ENCODE measurements around the gene SIRT7.

Gene SIRT7

DNA sequence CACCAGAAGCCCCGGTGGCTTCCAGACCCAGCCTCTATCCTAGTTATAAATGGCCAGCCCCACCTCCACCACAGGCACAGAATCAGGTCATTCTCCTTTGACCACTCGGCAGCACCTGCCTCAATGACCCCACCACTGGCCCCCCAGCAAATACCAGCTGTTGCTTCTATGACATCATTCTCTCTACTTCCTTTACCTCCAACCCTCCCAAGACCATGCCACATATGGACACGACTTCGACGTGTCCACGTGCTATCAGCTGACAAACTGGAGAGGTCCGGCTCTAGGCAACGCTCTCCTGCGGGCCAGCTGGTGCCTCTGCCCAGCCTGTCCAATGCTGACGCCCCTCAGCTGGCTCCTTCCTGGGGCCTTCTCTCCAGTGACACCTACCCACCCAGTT is 32.5 kb downstream of the SIRT7 start:
- no peak for DNase-seq

DNA sequence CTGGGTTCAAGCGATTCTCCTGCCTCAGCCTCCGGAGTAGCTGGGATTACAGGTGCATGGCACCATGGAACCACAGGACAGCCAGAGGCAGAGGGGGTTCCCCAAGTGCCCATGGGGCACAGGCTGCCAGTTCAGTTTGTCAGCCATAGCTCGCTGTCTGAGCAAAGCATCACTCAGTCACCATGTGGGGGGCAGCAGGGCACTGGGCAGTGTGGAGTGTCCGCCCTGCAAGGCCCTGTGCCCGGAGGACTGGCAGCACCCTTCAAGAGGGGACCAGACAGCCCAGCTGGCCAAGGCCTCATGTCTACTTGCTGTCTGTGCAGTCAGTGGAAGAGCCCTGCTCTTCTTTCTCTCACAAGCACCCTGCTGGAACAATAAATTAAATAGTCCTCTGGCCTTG is 33.0 kb downstream of the SIRT7 start:
- DNase-seq = no peak

DNA sequence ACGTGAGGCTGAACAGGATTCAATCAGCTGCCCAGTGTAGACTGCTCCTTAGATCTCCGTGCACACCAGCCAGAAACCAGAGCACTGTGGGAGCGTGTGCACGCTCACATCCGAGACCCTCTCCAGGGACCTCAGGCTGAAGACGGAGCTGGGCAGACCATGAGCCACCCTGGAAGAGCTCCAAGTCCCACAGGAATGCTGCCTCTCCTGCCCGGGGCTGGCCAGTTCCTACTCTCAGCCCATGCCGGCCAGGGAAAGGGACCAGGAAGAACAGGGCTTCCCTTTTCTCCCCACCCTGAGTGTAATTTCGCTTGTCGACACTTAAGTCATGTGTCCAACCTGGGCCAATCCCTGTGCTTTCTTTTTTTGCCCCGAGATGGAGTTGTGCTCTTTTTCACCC is 33.5 kb downstream of the SIRT7 start:
- no peak for DNase-seq

DNA sequence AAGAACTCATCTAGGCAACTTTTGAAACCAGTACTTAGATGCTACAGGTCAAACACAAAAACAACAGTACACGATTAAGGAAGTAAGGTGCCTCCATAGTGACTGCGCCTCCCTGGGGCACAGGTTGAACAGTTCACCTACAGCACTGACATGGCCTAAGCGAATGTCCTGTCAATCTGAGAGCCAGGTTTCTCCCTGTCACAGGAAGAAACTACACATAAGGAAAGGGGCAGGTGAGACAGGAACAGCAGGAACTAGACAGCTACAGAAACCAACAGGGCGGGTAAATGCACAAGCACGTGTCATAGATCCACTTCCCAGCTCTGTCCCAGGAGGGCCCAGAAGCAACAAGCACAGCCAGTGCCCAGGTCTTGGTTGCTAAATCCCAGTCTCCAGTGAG is 38.9 kb downstream of the SIRT7 start:
- DNase-seq = no peak

DNA sequence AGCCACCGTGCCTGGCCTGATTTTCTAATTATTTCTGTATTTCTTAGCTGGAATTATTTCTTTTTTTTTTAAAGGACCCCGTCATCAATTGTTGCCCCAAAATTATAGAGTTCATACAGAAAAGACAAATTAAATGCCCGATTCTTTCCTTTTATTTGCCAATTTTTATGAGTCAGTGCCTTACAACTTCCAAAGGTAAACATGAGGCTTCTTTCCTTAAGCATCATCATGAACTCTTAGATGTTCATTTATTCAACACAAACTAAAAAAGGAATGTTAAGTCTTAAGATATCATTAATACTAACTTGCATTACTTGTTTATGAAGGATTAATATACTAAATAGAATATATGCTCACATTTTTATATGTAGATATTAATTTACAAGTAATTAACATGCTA is 39.7 kb downstream of the SIRT7 start:
- no peak for DNase-seq

DNA sequence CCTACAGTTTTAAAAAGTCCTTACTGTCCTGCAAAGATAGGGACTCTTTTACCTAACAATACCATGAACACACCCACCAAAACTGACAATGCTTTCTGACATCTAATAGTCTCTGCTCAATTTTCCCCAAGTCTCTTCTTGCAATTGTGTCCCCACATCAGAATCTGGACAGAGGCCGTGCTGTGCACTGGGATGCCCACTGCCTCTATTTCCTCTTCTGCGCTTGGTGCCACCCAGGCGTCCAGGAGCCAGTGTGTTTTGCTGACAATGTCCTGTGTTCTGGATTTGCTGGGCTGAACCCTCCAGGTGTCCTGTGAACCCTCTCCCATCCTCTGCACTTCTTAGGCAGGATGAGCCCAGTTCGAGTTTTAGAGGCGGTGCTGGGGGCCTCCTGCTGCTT is 40.4 kb downstream of the SIRT7 start:
- DNase-seq = no peak

DNA sequence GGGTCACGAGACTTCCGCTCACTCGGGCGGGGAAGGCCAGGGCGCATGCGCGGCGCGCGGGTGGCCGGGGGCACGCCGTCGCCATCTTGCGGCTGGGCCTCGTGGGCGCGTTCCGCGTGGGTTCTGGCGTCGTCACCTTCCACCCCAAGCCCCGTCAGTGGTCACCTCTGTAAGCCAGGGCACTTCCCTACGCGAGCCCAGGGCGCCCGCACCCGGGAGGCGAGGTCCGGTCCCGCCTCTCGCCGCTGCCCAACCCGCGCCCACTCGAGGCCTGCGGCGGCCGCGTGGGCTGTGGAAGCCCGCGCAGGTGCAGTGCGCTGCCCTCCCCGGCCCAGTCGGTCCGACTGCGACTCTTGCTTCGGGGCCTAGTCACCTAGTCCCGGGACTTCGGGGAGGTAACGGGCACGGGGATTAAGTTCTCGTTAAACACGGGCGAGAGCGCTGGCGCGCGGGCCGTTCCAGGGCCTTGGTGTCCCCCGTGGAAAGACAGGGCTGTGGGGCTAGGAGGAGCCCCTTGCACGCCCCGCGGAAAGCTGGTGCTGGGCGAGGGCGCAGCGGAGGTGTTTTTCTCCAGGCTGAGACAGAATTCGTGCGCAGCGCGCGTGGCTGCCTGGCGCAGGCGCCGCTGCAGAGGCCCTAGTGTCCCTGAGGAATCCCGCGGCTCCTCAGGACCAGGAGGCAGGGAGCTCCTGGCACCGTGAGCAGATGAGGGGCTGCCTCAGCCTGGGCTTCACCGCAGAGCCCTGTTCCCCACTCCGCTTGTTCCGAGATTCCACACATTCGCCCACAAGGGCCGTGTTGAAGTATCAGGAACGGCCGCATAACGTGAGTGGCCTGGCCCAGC is 46.4 kb downstream of the SIRT7 start:
- DNase-seq = peak; percentile 65

DNA sequence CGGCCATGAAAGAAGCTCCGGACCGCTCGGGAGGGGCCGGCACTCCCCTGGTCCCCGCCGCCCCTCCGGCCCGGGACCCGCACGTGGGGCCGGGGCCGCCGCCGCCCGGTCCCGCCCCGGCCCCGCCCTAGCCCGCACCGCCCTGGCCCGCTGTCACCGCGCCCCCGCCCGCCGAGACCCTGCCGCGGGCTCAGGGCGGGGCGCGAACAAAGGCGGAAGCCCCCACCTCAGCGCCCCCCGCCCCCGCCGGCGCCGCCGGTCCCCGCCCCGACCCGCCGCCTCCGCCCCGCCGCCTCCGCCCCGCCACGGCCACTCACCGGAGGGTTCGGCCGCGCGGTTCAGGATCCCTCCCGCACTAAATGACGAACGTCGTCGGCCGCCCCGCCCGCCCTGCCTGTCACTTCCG is 47.0 kb downstream of the SIRT7 start, which contains the start of gene ARHGDIA:
Gene ARHGDIA (minus strand): TSS at position 357 of the 406 bp plus-strand sequence. CDS start 1,407 bp downstream, outside the sequence.
- DNase-seq = no peak

DNA sequence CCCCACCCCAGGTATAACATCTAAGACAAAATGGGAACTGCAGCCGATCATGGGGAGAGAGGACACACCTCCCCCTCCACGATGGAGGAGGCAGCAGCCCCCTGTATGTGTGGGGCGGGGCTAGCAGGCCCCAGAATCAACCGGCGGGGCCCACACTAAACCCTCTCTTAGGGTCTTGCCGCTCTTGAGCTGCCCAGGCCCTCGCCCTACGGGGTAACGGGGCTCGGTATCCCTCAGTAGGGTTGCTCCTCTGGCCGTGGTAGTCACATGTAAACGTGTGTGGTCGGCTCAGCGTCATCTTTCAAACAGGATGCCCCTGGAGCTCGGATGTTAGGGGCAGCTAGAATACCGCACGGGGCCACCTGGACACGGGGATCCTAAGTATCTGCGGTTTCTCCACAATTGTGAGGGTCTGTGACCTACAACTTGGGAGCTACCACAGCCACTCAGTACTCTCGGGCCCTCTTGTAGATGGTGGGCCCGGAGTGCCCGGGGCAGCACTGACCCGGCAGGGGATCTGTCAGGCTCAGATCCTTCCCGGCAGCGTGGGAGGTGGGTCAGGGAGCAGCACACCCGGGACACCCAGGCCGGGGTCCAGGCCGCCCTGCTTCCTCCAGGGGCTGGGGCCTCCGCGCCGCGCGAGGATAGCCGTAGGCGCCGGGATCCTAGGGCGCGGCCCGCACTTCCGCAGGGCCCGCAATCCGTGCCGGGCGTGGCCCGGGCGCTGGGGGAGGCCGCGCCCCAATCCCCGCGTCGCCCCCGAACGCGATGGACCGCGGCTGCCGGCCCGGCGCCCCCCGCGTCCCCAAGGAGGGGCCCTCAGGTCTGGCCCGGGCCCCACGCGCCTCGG is 47.6 kb downstream of the SIRT7 start:
- no peak for DNase-seq

DNA sequence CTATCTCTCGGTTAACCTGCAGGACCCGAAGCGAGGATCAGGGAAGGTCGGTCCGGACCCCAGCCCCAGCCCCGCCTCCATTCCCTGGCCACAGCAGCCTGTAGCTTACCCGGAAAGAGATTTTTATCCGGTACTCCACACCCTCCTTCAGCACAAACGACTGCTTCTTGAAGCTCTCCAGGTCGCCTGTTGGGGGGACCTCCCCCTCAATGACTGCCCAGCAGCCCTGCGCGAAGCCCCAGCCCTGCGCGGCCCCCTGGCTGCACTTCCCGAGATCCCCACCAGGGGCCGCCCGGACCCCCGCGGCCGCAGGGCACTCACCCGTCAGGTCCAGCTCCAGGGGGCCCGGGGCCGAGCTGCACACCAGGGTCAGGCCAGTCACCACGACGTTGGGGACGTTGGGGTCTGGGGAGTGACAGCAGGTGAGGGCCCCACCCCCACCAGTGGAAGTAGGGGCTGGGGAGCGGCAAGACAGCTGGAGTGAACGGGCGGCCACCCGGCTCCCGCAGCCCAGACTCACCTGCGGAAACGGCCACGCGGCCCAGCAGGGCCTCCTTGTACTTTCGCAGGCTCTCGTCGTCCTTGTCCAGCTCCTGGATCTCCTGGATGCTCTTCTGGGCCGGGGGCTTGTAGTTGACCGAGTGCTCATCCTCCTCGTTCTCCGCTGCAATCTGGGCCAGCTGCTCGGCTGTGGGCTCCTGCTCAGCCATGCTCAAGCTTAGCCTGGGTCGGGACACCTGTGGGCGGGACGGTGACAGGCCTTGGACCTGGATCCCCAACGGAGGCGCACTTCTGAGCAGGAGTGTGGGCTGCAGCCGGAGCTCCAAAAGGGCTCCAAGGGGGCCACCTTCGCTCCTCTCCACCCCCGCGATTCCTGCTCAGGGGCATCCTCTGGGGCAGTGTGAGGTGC is 48.5 kb downstream of the SIRT7 start:
- DNase-seq = no peak

DNA sequence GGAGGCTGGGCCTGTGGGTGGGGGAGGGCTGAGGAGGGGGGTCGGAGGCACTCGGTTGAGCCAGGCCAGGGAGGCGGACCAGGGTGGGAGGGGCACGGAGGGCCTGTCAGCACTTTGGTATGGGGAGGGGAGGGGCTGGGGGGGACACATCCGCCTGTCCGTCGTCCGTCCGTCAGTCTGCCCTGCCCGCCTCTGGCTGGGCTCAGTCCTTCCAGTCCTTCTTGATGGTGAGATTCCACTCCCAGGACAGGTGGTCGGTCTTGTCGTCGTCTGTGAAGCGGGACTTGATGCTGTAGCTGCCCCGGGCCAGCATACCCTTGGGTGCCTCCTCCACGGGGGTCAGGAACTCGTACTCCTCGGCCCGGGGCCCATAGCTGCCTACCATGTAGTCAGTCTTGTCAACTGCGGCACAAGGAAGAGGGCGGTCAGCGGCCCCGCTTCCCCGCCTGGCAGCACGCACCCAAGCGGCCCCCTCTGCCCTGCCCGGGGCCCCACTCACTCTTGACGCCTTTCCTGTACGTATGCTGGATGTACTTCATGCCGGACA is 49.2 kb downstream of the SIRT7 start:
- DNase-seq = peak; percentile 41

DNA sequence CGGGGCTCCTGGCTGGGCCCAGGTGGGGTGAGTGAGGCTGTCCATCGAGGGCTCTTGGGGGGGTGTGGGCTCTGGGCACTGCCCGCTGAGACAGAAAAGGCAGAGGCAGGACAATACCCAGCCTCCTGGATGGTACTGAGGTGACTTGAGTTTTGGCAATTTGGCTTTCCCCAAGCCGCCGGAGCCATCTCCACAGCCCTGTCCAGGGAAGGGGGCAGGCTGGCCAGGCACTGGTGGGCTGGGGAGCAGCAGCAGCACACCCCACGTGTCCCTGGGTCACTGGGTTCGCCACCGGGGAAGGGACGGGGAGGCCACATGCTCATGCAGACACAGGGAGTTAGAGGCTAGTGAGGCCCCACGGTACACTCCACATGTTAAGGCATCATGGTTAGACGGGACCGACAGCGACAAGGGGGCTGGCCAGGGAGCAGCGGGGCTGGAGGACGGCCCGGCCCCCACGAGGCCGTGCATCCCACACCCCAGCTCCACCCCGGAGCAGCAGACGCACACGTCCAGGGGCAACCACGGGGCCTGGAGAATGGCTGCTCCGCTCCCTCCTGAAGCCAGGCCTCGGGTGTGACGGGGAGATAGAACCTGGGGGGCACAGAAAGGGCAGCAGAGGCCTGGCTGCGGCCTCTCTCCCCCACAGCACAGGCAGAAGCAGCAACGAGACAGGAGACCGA is 49.8 kb downstream of the SIRT7 start:
- DNase-seq = no peak

DNA sequence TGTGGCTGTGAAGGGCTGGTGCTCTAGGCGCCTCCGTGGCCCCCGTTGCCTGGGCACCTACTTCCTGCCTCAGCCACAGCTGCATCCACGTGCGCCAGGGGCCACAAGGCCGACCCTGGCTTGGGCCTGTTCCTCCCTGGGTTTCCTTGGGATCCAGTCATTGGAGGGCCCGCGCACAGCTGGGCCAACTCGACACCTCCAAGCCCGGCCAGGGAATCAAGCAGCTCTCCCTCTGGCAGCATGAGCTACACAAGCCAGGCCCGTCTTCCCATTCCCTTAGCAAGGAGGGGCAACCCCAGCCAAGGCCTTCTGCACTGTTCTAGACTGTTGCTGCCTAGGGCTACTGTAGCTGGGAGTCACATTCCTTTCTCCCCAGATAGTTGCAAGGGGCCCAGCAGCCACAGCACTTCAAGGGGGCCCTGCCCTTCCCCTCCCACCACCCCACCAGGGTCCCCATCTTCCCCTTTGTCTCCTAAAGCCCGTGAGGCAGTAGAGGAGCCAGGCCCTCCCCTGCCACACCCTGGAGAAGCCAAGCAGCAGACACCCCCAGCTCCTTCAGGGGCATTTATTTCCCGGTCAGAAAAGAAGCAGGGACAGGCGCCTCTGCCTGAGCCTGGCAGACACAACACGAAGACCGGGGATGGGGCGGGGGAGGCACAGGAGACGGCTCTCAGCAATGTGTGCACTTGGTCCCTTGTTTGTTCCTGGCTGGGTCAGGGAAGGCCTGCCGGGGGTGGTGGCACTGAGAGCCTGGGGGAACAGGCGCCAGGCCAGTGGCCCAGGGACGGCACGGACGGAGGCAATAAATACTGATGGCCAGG is 50.6 kb downstream of the SIRT7 start:
- no peak for DNase-seq

DNA sequence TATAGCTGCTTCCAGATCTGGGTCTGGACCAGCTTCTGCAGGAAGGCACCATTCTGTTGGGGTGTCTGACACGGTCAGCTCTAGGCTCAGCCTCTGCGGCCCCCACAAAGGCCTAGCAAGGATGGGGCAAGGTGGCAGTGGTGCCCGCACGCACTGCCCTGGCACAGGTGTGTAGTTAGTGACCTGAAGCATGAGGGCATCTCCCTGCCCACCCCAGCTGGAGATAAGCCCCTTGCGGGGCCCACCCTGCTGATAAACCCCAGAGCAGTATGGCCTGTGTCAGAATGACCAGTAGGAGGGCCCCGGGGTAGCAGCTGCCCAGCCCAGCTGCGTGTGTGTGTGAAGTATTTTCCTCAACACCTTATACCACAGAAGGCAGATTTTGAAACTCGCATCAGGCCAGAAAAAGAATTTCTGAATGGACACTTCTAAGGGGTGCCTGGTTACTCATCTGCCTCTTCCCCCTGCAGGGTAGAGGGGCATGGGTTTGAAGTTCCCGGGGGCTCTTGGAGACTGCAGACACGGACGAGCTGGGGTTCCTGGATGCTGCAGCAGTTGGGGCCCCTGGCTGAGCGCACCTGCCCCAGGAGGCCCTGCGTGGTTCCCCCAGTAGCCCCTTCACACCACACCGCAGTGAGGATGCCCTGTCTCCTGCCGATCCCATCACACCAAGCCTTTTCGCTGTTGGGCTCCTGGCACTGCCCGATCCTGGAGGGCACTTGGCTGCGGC is 51.4 kb downstream of the SIRT7 start:
- DNase-seq = no peak

DNA sequence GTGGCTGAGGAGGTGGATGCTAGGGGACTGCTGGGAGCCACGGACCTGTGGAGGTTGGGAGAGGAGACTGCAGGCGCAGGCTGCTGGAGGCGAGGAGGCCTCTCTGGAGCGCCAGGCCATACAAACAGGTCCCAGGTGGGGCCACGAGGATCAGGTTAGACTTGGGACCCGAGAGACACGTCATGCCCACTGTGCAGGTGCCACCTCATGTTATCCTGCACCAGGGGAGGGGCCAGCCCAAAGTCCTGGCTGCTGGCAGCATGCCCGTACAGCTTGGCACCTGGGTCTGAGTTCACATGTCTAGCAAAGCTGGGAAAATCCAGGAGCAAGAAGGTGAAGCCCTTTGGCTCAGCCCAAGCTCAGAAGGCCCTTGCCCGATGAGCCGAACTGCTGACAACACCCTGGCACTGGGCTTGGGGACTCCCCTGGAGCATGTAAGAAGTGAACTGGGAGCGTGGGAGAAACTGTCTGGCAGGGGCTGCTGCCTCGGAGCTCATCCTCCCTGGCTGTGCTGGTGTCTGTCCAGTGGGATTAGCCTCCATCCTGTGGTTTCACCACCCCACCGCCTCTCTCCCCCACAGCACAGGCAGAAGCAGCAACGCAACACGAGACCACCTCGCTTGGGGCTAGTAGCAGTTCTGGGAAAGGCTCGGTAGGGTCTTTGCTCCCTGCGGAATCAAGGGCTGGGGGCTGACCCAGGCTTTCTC is 52.1 kb downstream of the SIRT7 start:
- no peak for DNase-seq

DNA sequence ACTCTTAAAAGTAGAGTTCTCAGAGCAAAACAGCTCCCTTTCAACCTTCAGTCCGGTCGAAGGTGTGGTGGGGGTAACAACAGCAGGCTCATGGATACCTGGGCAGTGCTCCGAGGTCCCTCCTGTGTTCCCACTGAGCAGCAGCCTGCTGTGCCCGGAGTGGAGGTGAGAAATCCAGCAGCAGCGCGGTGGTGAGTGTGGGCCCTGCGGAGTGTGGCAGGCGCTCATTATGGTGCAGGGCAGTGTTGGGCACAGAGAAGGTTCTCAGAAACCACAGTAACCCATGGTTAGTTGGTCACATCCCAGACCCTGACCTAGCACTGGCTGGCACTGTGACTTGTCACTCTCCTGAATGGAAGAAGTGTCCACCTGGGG is 52.6 kb downstream of the SIRT7 start:
- no peak for DNase-seq

DNA sequence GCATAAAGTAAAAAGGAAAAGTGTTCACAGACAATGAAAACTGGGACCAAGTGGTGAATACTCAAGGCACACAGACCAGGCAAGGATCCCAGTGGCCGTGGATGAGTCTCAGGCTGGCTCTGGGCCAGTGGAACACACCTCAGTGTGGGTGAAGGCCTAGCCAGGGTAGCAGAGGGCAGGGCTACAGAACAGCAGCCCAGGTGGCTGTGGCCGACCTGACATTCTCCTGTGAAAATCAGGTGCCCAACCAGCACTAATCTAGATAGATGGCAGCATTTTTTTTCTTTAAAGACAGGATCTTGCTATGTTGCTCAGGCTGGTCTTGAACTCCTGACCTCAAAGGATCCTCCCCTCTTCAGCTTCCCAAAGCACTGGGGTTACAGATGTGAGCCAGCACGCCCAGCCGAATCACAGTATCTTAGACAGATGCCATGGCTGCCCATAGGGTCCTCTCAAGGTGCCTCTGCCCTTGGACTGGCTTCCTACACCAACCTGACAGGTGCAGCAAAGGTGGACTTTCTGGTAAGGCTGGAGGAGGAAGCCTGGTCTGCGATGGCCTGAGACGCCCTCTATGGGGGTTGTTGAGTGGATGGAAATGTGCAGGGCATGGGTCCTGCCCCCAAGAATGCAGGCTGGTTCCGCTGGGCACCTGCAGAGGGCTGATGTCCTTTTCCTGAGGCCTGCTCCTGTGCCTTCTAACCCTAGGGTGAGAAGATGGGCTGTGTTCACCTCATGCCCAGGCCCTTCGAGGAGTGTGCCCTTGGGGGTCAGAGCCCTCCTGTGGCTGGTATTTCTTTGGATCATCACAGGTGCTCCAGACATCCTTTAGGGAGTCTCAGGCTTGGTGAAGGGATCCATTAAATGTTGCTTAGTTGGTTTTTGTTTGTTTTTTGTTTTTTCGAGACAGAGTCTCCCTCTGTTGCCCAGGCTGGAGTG is 53.9 kb downstream of the SIRT7 start:
- no peak for DNase-seq

DNA sequence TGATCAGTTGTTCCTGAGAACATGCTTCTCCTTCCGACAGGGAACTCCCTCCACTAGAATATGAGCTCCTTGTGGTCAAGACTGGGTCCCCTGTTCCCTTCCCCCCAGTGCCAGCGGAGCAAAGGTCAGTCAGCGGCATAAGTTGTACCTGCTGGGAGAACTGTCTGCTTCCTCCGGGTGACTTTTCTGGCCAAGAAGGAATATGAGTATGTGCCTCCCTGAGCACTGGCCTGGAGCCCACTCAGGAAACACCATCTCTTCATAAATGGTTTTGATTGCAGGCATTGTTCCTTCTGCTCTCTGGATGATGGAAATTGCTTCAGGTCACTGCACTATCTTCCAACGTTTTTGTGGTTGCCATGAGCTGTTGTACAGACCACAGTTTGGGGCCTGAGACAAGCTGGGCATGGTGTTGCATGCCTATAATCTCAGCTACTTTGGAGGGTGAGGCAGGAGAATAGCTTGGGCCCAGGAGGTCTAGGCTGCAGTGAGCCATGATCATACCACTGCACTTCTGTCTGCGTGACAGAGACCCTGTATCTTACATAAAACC is 54.8 kb downstream of the SIRT7 start:
- DNase-seq = no peak
